Large intestine (tissue), 3 donors: Measurements from ENCODE around the gene PFN1. TPM values are rescaled to one million over a fixed set of nuclear protein-coding genes. Genes with fewer than 3 reads are reported as not detected.

Experiments
- DNase-seq, 2 donors: peaks; one replicate each; pipeline versions ENCODE4 v3.0.0 to v3.0.0-alpha.2; 2013
- H3K27ac ChIP-seq: one replicate; pipeline ENCODE4 v1.5.1; 2013; ENCODE audit warnings: low read length
- H3K27me3 ChIP-seq: 2 replicates; pipeline ENCODE4 v1.6.1; 2013; ENCODE audit warnings: low read length; ENCODE audit not compliant: control insufficient read depth, insufficient read depth
- H3K36me3 ChIP-seq: 2 replicates; pipeline ENCODE4 v1.6.1; 2013; ENCODE audit warnings: low read length; ENCODE audit not compliant: control insufficient read depth, insufficient read depth
- H3K4me1 ChIP-seq: one replicate; pipeline ENCODE4 v1.6.1; 2013; ENCODE audit warnings: low read length; ENCODE audit not compliant: control insufficient read depth, insufficient read depth
- H3K4me3 ChIP-seq: one replicate; pipeline ENCODE4 v1.5.1; 2013; ENCODE audit warnings: low read length
- H3K9me3 ChIP-seq: one replicate; pipeline ENCODE4 v1.6.1; 2013; ENCODE audit warnings: mild to moderate bottlenecking, low read depth, low read length, moderate library complexity; ENCODE audit not compliant: control insufficient read depth
- WGBS: methylation state at CpG from one replicate; pipeline ENCODE4 v1.1.5; 2013; ENCODE audit warnings: low lambda C conversion rate; ENCODE audit not compliant: insufficient coverage; 5-methylcytosine and 5-hydroxymethylcytosine counted together
- polyA plus RNA-seq: library from polyadenylated mRNA; unstranded; fragments of 120-200 nt; gene quantifications from one replicate; pipeline ENCODE4 v1.2.1, GENCODE V29; 2013

Gene PFN1
- polyA plus RNA-seq, 1 donor = 557 TPM

- H3K36me3 ChIP-seq = peaks cover 54% of the 10 kb centered on the region
- H3K27me3 ChIP-seq = no peaks in the 10 kb centered on the region
- H3K9me3 ChIP-seq = no peaks in the 10 kb centered on the region
- WGBS = no CpG with 5 or more reads among the region's 7 CpGs
- peak in 1 of 2 donors; percentile 67 for DNase-seq
- no peak overlapping the region for H3K4me3 ChIP-seq
- H3K27ac ChIP-seq = peak overlapping the region; percentile 55
- H3K4me1 ChIP-seq = peaks cover 42% of the 10 kb centered on the region
These were observed 3.0 kb downstream of the PFN1 start for GRCh38 chr17:4945176-4945943.

GRCh38 chr17:4944554-4945175 lies 3.7 kb downstream of the PFN1 start:
- H3K4me3 ChIP-seq = no peak overlapping the region
- DNase-seq = no peak

GRCh38 chr17:4944163-4944553 lies 4.2 kb downstream of the PFN1 start:
- no peaks in the 10 kb centered on the region for H3K9me3 ChIP-seq
- H3K36me3 ChIP-seq = peaks cover 54% of the 10 kb centered on the region
- H3K27ac ChIP-seq = no peak overlapping the region
- peaks cover 39% of the 10 kb centered on the region for H3K4me1 ChIP-seq
- H3K27me3 ChIP-seq = no peaks in the 10 kb centered on the region
- no CpG with 5 or more reads among the region's 3 CpGs for WGBS
- no peak for DNase-seq
- H3K4me3 ChIP-seq = no peak overlapping the region

More at GRCh38 chr17:4944554-4945175, 3.7 kb downstream of the PFN1 start:
- no peaks in the 10 kb centered on the region for H3K9me3 ChIP-seq
- peaks cover 38% of the 10 kb centered on the region for H3K4me1 ChIP-seq
- H3K27me3 ChIP-seq = no peaks in the 10 kb centered on the region
- WGBS = no CpG with 5 or more reads among the region's 8 CpGs
- peaks cover 54% of the 10 kb centered on the region for H3K36me3 ChIP-seq
- peak overlapping the region; percentile 55 for H3K27ac ChIP-seq

- Histone ChIP-seq H3K36me3 (peaks cover 61% of the 10 kb centered on the region), H3K4me1 (peaks cover 49% of the 10 kb centered on the region), H3K27ac (no peak overlapping the region), H3K4me3 (no peak overlapping the region), H3K27me3 (no peaks in the 10 kb centered on the region), H3K9me3 (no peaks in the 10 kb centered on the region)
- 93% methylated on average over 3 of the region's 13 CpGs for WGBS
- no peak for DNase-seq
These were observed 5.4 kb downstream of the PFN1 start for GRCh38 chr17:4942760-4943508.

GRCh38 chr17:4941319-4941610 lies 7.1 kb downstream of the PFN1 start:
- peaks cover 68% of the 10 kb centered on the region for H3K36me3 ChIP-seq
- no CpG with 5 or more reads among the region's 4 CpGs for WGBS
- H3K4me3 ChIP-seq = peak overlapping the region; percentile 83
- peaks cover 42% of the 10 kb centered on the region for H3K4me1 ChIP-seq
- no peaks in the 10 kb centered on the region for H3K27me3 ChIP-seq
- no peak for DNase-seq
- no peaks in the 10 kb centered on the region for H3K9me3 ChIP-seq
- H3K27ac ChIP-seq = no peak overlapping the region

- WGBS = 6% methylated on average over 5 of the region's 29 CpGs
- no peak for DNase-seq
These were observed 7.6 kb downstream of the PFN1 start for GRCh38 chr17:4940555-4941318.

GRCh38 chr17:4939796-4940554 lies 8.4 kb downstream of the PFN1 start, which contains the start of the genes RNF167 and SLC25A11:
Gene RNF167 (plus strand): TSS chr17:4940268. CDS start chr17:4940910, 642 bp downstream.
Gene SLC25A11 (minus strand): TSS chr17:4940046. CDS start chr17:4939910, 136 bp downstream.
- Histone ChIP-seq H3K27me3 (no peaks in the 10 kb centered on the region), H3K4me3 (peak within 1 kb of the TSS; percentile 83), H3K9me3 (no peaks in the 10 kb centered on the region), H3K4me1 (peaks cover 31% of the 10 kb centered on the region), H3K36me3 (peaks cover 58% of the 10 kb centered on the region), H3K27ac (peak within 1 kb of the TSS; percentile 98)
- peak; percentile 99 to 100 for DNase-seq
- WGBS = no CpG with 5 or more reads among the region's 72 CpGs

More at GRCh38 chr17:4940555-4941318, 7.6 kb downstream of the PFN1 start:
- Histone ChIP-seq H3K27ac (peak overlapping the region; percentile 98), H3K4me1 (peaks cover 39% of the 10 kb centered on the region), H3K9me3 (no peaks in the 10 kb centered on the region), H3K27me3 (no peaks in the 10 kb centered on the region), H3K36me3 (peaks cover 66% of the 10 kb centered on the region), H3K4me3 (peak overlapping the region; percentile 83)

- no peaks in the 10 kb centered on the region for H3K9me3 ChIP-seq
- H3K27ac ChIP-seq = peak overlapping the region; percentile 89
- H3K4me1 ChIP-seq = peaks cover 28% of the 10 kb centered on the region
- WGBS = no CpG with 5 or more reads among the region's 16 CpGs
- peak overlapping the region; percentile 83 for H3K4me3 ChIP-seq
- no peak for DNase-seq
- H3K27me3 ChIP-seq = no peaks in the 10 kb centered on the region
- H3K36me3 ChIP-seq = peaks cover 53% of the 10 kb centered on the region
These were observed 8.9 kb downstream of the PFN1 start for GRCh38 chr17:4939546-4939795.

GRCh38 chr17:4938688-4939545 lies 9.4 kb downstream of the PFN1 start:
- Histone ChIP-seq H3K36me3 (peaks cover 48% of the 10 kb centered on the region), H3K9me3 (no peaks in the 10 kb centered on the region), H3K4me3 (peak overlapping the region; percentile 83), H3K4me1 (peaks cover 33% of the 10 kb centered on the region), H3K27me3 (no peaks in the 10 kb centered on the region), H3K27ac (peak overlapping the region; percentile 89)
- peak in 1 of 2 donors; percentile 32 for DNase-seq
- WGBS = no CpG with 5 or more reads among the region's 19 CpGs
